Fibroblast of lung (primary cell): Measurements from ENCODE around the gene ZNF284. TPM values are rescaled to one million over a fixed set of nuclear protein-coding genes. Genes with fewer than 3 reads are reported as not detected.

Source experiments
- DNase-seq, 2 donors: peaks; one replicate each; pipeline versions ENCODE4 v3.0.0 to v3.0.0-alpha.2; 2010; ENCODE audit warnings: low read depth in 2 of 2
- H2AFZ ChIP-seq: 2 replicates; pipeline ENCODE4 v1.5.1; 2012; ENCODE audit warnings: low read length, control low read depth, inconsistent platforms
- H3K27ac ChIP-seq: 2 replicates; pipeline ENCODE4 v1.5.1; 2011; ENCODE audit warnings: low read length, control low read depth; ENCODE audit not compliant: insufficient read depth
- H3K27me3 ChIP-seq: 2 replicates; pipeline ENCODE4 v1.5.1; 2011; ENCODE audit warnings: mild to moderate bottlenecking, low read length; ENCODE audit not compliant: control insufficient read depth, insufficient read depth
- H3K36me3 ChIP-seq: 2 replicates; pipeline ENCODE4 v1.5.1; 2011; ENCODE audit warnings: low read length; ENCODE audit not compliant: control insufficient read depth, insufficient read depth
- H3K4me1 ChIP-seq: 2 replicates; pipeline ENCODE4 v1.5.1; 2011; ENCODE audit warnings: low read length; ENCODE audit not compliant: control insufficient read depth, insufficient read depth; ENCODE audit errors: extremely low read depth
- H3K4me2 ChIP-seq: 2 replicates; pipeline ENCODE4 v1.5.1; 2011; ENCODE audit warnings: low read length, control low read depth; ENCODE audit not compliant: insufficient read depth; ENCODE audit errors: extremely low read depth
- H3K4me3 ChIP-seq, 4 experiments: fragments of 200-600 bp in 1 of 4; sonication (generic) in 1 of 4; replicated peaks in 1 of 4; 2 replicates each; pipeline ENCODE4 v1.5.1; 2011 to 2016; ENCODE audit warnings: low read length in 4 of 4, low read depth in 3 of 4, mild to moderate bottlenecking in 3 of 4, control low read depth in 2 of 4, inconsistent platforms in 1 of 4, mixed read lengths in 1 of 4; ENCODE audit not compliant: insufficient read depth in 1 of 4; ENCODE audit errors: control extremely low read depth in 1 of 4
- H3K79me2 ChIP-seq: 2 replicates; pipeline ENCODE4 v1.5.1; 2012; ENCODE audit warnings: mild to moderate bottlenecking, low read length, inconsistent platforms; ENCODE audit not compliant: control insufficient read depth, insufficient read depth
- H3K9ac ChIP-seq: 2 replicates; pipeline ENCODE4 v1.5.1; 2011; ENCODE audit warnings: mild to moderate bottlenecking, low read length, control low read depth; ENCODE audit not compliant: insufficient read depth
- H3K9me3 ChIP-seq: 2 replicates; pipeline ENCODE4 v1.5.1; 2012; ENCODE audit warnings: low read depth, low read length; ENCODE audit not compliant: control insufficient read depth, insufficient read depth
- H4K20me1 ChIP-seq: 2 replicates; pipeline ENCODE4 v1.5.1; 2011; ENCODE audit warnings: low read length; ENCODE audit not compliant: control insufficient read depth, insufficient read depth; ENCODE audit errors: extremely low read depth
- EZH2 ChIP-seq: IDR thresholded peaks from 2 replicates; pipeline ENCODE4 v1.5.1; 2012; ENCODE audit warnings: low read length, control low read depth, mild to moderate bottlenecking; ENCODE audit errors: missing control alignments
- polyA plus RNA-seq, 2 donors: library from polyadenylated mRNA; depleted of rRNA in 1 of 2; stranded (reverse) in 1 of 2; unstranded in 1 of 2; fragments of >200 nt; gene quantifications; 2 replicates each; pipeline ENCODE4 v1.2.1, GENCODE V29; 2011 to 2012; ENCODE audit warnings: missing spikeins in 1 of 2
- total RNA-seq: library from RNA; depleted of rRNA; stranded (reverse); fragments of >200 nt; gene quantifications from 2 replicates; pipeline ENCODE4 v1.2.1, GENCODE V29; 2014
- TF ChIP-seq, protein P1 (sequence below), 2 donors: IDR thresholded peaks in 1 of 2; conservative IDR thresholded peaks in 1 of 2; 1 replicate in 1 of 2; 2 replicates in 1 of 2; pipeline ENCODE4 v1.5.1; 2011 to 2012; ENCODE audit warnings: low read length in 2 of 2, control low read depth in 1 of 2, inconsistent platforms in 1 of 2, low read depth in 1 of 2, mild to moderate bottlenecking in 1 of 2

The ZNF284 gene
- total and polyA plus RNA-seq, 2 donors (not counting 1 experiment from before 2014, with no cell fraction given): 2.7 to 4.0 TPM

- H3K27me3 ChIP-seq: no peaks in the 10 kb centered on the region
- no peak overlapping the region for H3K9ac ChIP-seq
- TF ChIP-seq, protein P1, sequence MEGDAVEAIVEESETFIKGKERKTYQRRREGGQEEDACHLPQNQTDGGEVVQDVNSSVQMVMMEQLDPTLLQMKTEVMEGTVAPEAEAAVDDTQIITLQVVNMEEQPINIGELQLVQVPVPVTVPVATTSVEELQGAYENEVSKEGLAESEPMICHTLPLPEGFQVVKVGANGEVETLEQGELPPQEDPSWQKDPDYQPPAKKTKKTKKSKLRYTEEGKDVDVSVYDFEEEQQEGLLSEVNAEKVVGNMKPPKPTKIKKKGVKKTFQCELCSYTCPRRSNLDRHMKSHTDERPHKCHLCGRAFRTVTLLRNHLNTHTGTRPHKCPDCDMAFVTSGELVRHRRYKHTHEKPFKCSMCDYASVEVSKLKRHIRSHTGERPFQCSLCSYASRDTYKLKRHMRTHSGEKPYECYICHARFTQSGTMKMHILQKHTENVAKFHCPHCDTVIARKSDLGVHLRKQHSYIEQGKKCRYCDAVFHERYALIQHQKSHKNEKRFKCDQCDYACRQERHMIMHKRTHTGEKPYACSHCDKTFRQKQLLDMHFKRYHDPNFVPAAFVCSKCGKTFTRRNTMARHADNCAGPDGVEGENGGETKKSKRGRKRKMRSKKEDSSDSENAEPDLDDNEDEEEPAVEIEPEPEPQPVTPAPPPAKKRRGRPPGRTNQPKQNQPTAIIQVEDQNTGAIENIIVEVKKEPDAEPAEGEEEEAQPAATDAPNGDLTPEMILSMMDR (conservative IDR thresholded peaks at IDR 0.05 in 1 of 2, IDR thresholded peaks at IDR 0.05 in 1 of 2; ENCODE audit: low read depth in 1 of 2, low read length in 2 of 2): no peak
- H3K4me2 ChIP-seq: no peak overlapping the region
- H3K79me2 ChIP-seq: no peaks in the 10 kb centered on the region
- no peaks in the 10 kb centered on the region for H3K4me1 ChIP-seq
- peaks cover 8% of the 10 kb centered on the region for H3K36me3 ChIP-seq
- no peak overlapping the region for H2AFZ ChIP-seq
- H3K27ac ChIP-seq: no peak overlapping the region
- H4K20me1 ChIP-seq: no peaks in the 10 kb centered on the region
- H3K9me3 ChIP-seq: no peaks in the 10 kb centered on the region
- H3K4me3 ChIP-seq: no peak overlapping the region
- DNase-seq: no peak
Measured at GRCh38 chr19:44026622-44027021, 45.3 kb upstream of the ZNF284 start.

DNA sequence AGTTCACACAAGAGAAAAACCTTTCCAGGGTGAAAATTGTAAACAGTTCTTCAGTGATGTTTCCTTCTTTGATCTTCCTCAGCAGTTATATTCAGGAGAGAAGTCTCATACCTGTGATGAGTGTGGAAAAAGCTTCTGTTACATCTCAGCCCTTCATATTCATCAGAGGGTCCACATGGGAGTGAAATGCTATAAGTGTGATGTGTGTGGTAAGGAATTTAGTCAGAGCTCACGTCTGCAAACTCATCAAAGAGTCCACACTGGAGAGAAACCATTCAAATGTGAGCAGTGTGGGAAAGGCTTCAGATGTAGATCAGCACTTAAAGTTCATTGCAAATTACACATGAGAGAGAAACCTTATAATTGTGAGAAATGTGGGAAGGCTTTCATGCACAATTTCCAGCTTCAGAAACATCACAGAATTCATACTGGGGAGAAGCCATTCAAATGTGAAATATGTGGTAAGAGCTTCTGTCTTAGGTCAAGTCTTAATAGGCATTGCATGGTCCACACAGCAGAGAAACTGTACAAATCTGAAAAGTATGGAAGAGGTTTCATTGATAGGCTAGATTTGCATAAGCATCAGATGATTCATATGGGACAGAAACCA is 39.9 kb upstream of the ZNF284 start:
- peak in 1 of 2 donors; percentile 6 for DNase-seq
- H3K4me2 ChIP-seq: no peak overlapping the region
- peaks cover 8% of the 10 kb centered on the region for H3K36me3 ChIP-seq
- H3K79me2 ChIP-seq: no peaks in the 10 kb centered on the region
- no peaks in the 10 kb centered on the region for H4K20me1 ChIP-seq
- no peak overlapping the region for H2AFZ ChIP-seq
- no peaks in the 10 kb centered on the region for H3K27me3 ChIP-seq
- H3K4me1 ChIP-seq: no peaks in the 10 kb centered on the region
- H3K27ac ChIP-seq: no peak overlapping the region
- H3K4me3 ChIP-seq: no peak overlapping the region
- TF ChIP-seq, protein P1 (conservative IDR thresholded peaks at IDR 0.05 in 1 of 2, IDR thresholded peaks at IDR 0.05 in 1 of 2; ENCODE audit: low read depth in 1 of 2, low read length in 2 of 2): no peak
- no peak for TF ChIP-seq EZH2
- H3K9me3 ChIP-seq: no peaks in the 10 kb centered on the region
- H3K9ac ChIP-seq: no peak overlapping the region

DNA sequence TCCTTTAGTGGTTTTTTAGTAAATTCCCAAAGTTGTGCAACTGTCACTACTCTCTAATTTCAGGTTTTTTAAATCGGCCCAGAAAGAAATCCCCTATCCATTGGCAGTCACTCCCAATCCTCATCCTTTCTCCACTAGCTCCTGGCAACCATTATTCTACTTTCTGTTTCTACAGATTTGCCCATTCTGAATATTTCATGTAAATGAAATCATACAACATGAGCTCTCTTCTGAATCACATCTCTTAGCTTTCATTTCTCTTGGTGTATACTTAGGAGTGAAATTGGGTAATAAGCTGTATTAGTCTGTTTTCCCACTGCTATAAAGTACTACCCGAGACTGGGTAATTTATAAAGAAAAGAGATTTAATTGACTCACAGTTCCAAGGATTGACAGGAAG is 29.8 kb upstream of the ZNF284 start:
- Histone ChIP-seq H3K27me3 (no peaks in the 10 kb centered on the region), H3K9ac (no peak overlapping the region), H3K27ac (no peak overlapping the region), H3K79me2 (no peaks in the 10 kb centered on the region), H4K20me1 (no peaks in the 10 kb centered on the region), H3K4me1 (no peaks in the 10 kb centered on the region), H3K9me3 (no peaks in the 10 kb centered on the region), H3K36me3 (no peaks in the 10 kb centered on the region), H2AFZ (no peak overlapping the region), H3K4me3 (no peak overlapping the region), H3K4me2 (no peak overlapping the region)
- no peak for TF ChIP-seq EZH2
- TF ChIP-seq, protein P1 (conservative IDR thresholded peaks at IDR 0.05 in 1 of 2, IDR thresholded peaks at IDR 0.05 in 1 of 2; ENCODE audit: low read depth in 1 of 2, low read length in 2 of 2): no peak
- DNase-seq: no peak
